Forelimb muscle (tissue), 1 donor: ENCODE results near the gene SPAG17. TPM values are rescaled to one million over a fixed set of nuclear protein-coding genes. Genes with fewer than 3 reads are reported as not detected.
"Not testable (repeated sequence)": the region's sequence is repeated elsewhere in the genome, so short reads cannot be mapped to it uniquely, and the experiment has no call there.

Experiments used
- DNase-seq: peaks from one replicate; pipeline ENCODE4 v3.0.0-alpha.2; 2013; ENCODE audit warnings: low read depth
- polyA plus RNA-seq: library from polyadenylated mRNA; unstranded; fragments of 120-200 nt; gene quantifications from one replicate; pipeline ENCODE4 v1.2.1, GENCODE V29; 2013; ENCODE audit not compliant: insufficient read length

Gene SPAG17
- polyA plus RNA-seq, 1 donor: 3.2 TPM

- no peak for DNase-seq
These were observed 208.6 kb downstream of the SPAG17 start for GRCh38 chr1:117976381-117976780.

- DNase-seq: no peak
These were observed 213.3 kb downstream of the SPAG17 start for GRCh38 chr1:117971777-117972176.

- no peak for DNase-seq
These were observed 214.8 kb downstream of the SPAG17 start for GRCh38 chr1:117970252-117970651.

- no peak for DNase-seq
These were observed 217.1 kb downstream of the SPAG17 start for GRCh38 chr1:117967881-117968280.

DNA sequence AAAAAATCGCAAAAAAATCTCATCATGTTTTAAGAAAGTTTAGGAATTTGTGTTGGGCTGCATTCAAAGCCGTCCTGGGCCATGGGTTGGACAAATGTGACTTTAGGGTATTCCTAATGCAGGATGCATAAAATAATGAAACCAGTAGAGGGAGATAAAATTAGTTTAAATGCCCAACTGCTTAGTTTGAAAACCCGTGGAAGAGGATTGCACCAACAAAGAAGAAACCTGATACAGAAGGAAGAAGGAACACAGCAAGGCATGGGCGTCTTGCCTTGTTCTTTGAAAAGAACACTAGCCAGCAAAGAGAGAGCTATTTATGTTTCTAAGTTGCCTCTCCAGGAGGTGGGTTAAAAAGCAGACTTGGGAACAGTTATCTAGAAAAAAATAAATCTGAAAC lies 217.6 kb downstream of the SPAG17 start:
- no peak for DNase-seq

GRCh38 chr1:117964290-117965038 lies 220.6 kb downstream of the SPAG17 start:
- DNase-seq: no peak

- DNase-seq: no peak
These were observed 225.7 kb downstream of the SPAG17 start for GRCh38 chr1:117959364-117959763.

GRCh38 chr1:117952386-117952785 lies 232.6 kb downstream of the SPAG17 start:
- DNase-seq: no peak

DNA sequence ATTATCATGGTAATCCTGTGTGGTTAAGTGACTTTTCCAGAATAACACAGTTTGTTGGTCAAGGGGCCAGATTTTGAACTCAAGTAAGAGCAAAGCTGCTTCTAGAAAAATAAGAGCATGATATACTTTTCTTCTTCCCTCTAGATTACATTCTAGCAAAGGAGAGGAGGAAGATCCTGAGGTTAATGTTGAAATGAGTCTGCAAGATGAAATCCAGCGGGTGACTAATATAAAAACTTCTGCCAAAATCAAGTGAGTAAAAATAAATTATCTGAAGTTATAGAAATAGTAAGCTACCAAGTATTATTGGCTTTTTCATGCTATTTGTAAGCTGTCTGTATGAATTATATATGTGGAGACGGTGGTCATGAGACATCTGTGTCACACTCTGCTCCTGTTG lies 242.7 kb downstream of the SPAG17 start:
- DNase-seq: no peak

GRCh38 chr1:117933769-117934168 lies 251.3 kb downstream of the SPAG17 start:
- DNase-seq: no peak

DNA sequence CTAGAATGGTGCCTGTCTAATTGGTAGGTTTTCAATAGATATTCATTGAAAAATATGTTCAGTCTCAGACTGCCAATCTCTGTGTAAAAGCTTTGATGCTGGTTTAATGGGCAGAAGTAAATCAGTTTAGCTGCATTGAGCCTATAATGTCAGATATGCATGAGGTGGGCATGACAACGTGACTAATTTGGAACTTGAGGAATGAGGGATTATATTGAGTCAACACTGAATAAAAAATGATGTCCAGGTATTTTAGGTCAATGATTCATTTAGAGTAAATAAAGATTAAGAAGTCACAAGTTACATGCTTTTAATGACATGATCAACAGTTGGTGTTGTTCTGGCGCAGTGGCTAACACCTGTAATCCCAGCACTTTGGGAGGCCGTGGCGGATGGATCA lies 252.5 kb downstream of the SPAG17 start:
- DNase-seq: no peak

DNA sequence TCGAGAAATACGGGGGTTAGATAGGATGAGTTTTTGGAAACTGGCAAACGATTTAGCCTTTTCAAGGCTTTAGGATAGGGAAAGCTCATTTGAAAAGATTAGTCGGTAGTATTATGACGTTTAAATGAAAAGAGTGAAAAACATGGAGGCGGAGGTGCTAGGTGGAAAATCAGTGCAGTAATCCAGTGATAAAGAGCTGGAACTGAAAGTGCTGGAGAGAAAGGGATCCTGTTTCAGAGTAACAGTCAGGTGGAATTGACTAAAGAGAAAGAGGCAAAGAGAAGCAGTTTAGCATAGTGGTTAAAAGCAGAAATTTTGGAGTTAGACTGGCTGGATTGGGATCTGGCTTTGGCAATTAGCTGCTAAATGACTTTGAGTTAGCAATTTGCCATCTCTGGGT lies 254.5 kb downstream of the SPAG17 start:
- no peak for DNase-seq

GRCh38 chr1:117930173-117930447 lies 254.9 kb downstream of the SPAG17 start:
- no peak for DNase-seq

- DNase-seq: peak; percentile 94
These were observed 255.5 kb downstream of the SPAG17 start, which contains the start of the genes GDAP2 and WDR3 for GRCh38 chr1:117929343-117930172. Gene GDAP2 (minus strand): TSS chr1:117929621. CDS start chr1:117920357, 9,264 bp downstream. Gene WDR3 (plus strand): TSS chr1:117929739. CDS start chr1:117933320, 3,581 bp downstream.

DNA sequence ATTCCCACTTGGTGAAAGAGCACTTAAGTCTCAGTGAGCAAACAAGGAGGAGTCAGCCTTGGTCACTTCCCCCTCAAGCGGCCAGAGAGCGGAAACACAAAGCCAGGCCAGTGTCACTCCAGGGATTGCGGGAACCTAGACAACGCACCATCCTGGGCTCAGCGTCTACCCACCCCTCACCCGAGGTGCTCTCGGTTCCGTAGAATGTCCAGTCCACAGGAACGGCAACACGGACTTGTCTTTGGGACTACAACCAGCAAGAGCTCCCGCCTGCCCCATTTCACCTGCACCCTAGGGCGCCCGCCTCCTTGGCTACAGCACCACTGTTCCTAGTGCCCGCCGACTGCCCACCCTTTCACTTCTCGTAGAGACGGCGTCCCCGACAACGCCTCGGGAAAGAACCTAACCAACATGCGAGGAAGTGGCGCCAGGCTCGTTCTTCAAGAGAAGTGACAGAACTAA lies 256.1 kb downstream of the SPAG17 start:
- DNase-seq: peak; percentile 19

GRCh38 chr1:117925981-117926380 lies 259.0 kb downstream of the SPAG17 start:
- DNase-seq: no peak

DNA sequence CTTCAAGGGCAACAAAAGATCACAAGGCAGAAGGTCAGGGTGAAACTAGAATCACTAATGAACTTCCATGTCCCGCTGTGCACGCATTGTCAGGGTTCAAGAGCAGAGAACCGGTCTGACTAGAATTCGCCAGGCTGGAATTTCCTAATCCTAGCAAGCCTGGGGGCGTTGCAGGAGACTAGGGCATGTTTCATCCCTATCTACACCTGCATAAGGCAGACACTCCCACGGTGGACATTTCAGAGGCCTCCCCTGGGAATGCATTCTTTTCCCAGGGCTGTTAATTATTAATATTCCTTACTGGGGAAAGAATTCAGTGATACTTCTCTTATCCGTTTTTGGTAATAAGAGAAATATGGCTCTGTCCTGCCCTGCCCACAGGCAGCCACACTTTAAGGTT lies 262.3 kb downstream of the SPAG17 start:
- not testable (repeated sequence) for DNase-seq

DNA sequence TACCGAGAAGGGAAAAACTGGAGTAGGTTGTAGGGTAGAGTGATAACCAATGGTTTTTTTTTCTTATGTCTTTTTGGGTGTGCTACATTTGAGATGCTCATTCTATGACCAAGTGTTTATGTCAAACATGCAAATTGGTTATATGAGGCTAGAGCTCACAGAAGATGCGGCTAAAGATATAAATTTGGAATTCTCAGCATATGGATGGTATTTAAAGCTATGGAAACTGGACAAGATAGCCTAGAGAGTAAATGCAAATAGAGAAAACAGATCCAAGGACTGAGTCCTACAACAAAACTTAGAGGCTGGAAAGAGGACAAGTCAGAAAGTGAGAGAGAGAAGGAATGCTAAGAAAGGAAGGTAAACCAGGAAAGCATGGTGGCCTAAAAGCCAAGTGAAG lies 263.0 kb downstream of the SPAG17 start:
- DNase-seq: no peak

GRCh38 chr1:117919376-117919775 lies 265.7 kb downstream of the SPAG17 start:
- DNase-seq: no peak

DNA sequence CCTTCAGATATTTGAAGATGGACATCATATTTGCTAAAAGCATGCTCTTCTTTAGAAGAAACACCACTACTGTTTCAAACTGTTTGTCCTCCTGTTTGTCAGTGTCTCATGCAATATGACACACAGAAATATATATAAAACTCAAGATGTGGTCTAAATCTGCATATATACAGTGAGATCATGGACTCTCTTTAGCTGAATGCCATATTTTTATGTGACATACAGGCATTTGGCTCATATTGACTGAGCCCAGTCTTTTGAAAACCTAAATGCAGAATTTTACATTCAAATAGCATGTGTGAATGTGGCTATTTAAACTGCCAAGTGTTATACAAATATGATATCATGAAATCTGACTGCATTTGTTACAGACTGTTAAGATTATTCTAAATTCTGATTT lies 274.0 kb downstream of the SPAG17 start:
- no peak for DNase-seq

GRCh38 chr1:117905019-117905418 lies 280.0 kb downstream of the SPAG17 start:
- no peak for DNase-seq

GRCh38 chr1:117904485-117904884 lies 280.5 kb downstream of the SPAG17 start:
- DNase-seq: no peak
